K562 (cell line): ENCODE data around the gene MYH9. TPM values are rescaled to one million over a fixed set of nuclear protein-coding genes. Genes with fewer than 3 reads are reported as not detected.

Experiments
- BCL6 ChIP-seq: fragments of 250-450 bp; sonication (Bioruptor Pico); IDR thresholded peaks from 2 replicates; pipeline ENCODE4 v1.4.0; 2020
- CHD2 ChIP-seq: IDR thresholded peaks from 2 replicates; pipeline ENCODE4 v1.6.1; 2011; ENCODE audit warnings: low read depth, low read length
- MAZ ChIP-seq, 2 experiments: fragments of 450-650 bp in 1 of 2; sonication (generic) in 1 of 2; formaldehyde crosslinking; IDR thresholded peaks in 1 of 2; conservative IDR thresholded peaks in 1 of 2; 2 replicates each; pipeline versions ENCODE4 v1.4.0 to v1.5.0; 2020; ENCODE audit warnings: mild to moderate bottlenecking in 1 of 2, missing genetic modification reagents in 1 of 2
- SOX6 ChIP-seq: fragments of 450-650 bp; IDR thresholded peaks from 2 replicates; pipeline ENCODE4 v1.6.1; 2014; ENCODE audit warnings: mild to moderate bottlenecking
- ZNF589 ChIP-seq: fragments of 200-800 bp; sonication (Bioruptor generic); IDR thresholded peaks from 2 replicates; pipeline ENCODE4 v1.6.1; 2016; ENCODE audit warnings: low read depth, missing genetic modification characterization, missing compliant biosample characterization
- ZZZ3 ChIP-seq: fragments of 450-650 bp; IDR thresholded peaks from 2 replicates; pipeline ENCODE4 v1.6.1; 2016; ENCODE audit warnings: antibody characterized with exemption, mild to moderate bottlenecking, moderate library complexity
- polyA plus RNA-seq, 8 experiments: library from polyadenylated mRNA; depleted of rRNA in 4 of 8; stranded (reverse) in 5 of 8; unstranded in 3 of 8; fragments of >200 nt; fragmentation: Nextera tagmentation in 2 of 8; fragmentation: Illumina TruSeq in 1 of 8; extraction: Ambion mirVana in 2 of 8; extraction: Trizol in 1 of 8; gene quantifications; 2 replicates each; pipeline versions ENCODE4 v1.2.1 to v1.2.3, GENCODE V29; 2011 to 2014; ENCODE audit warnings: inconsistent platforms in 1 of 8, missing spikeins in 1 of 8
- total RNA-seq, 7 experiments: library from RNA; depleted of rRNA in 6 of 7; stranded (reverse); fragments of >200 nt in 6 of 7; fragmentation: Illumina TruSeq in 2 of 7; extraction: Trizol in 2 of 7; gene quantifications; 2 replicates each; pipeline versions ENCODE4 v1.2.1 to v1.2.3, GENCODE V29; 2011 to 2021; ENCODE audit warnings: low replicate concordance in 1 of 7
- TF ChIP-seq, protein P1 (sequence below): fragments of 450-650 bp; IDR thresholded peaks from 2 replicates; pipeline ENCODE4 v1.6.1; 2016; ENCODE audit warnings: mild to moderate bottlenecking, moderate library complexity

MYH9 gene
- total and polyA plus RNA-seq, 9 of the 15 experiments (the other 6 are each of a cell fraction or from before 2014, with no cell fraction given): 0.71 to 111 (median 24.6) TPM

DNA sequence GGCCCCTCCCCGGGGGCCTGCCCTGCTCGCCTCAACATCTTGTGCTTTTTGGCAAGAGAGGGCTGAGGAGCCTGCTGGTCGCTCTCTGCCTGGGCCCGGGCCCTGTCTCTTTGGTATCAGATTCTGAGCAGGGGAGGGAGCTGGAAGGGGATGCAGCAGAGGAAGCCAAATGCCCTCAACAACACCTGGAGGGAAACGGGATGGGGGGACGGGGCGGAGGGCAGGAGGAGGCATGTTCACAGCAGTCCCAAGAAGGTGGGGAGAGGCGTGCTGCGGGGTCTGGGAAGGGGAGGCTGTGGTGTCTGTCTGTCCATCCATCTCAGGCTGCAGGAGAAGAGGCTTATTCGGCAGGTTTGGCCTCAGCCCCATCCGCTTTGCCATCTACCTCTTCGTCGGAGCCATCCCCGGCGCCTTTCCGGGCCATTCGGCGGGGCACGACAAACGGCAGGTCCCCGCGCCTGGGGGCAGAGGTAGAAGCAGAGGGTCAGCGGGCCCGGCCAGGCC is 105.4 kb downstream of the MYH9 start (continued):
- TF ChIP-seq, protein P1, sequence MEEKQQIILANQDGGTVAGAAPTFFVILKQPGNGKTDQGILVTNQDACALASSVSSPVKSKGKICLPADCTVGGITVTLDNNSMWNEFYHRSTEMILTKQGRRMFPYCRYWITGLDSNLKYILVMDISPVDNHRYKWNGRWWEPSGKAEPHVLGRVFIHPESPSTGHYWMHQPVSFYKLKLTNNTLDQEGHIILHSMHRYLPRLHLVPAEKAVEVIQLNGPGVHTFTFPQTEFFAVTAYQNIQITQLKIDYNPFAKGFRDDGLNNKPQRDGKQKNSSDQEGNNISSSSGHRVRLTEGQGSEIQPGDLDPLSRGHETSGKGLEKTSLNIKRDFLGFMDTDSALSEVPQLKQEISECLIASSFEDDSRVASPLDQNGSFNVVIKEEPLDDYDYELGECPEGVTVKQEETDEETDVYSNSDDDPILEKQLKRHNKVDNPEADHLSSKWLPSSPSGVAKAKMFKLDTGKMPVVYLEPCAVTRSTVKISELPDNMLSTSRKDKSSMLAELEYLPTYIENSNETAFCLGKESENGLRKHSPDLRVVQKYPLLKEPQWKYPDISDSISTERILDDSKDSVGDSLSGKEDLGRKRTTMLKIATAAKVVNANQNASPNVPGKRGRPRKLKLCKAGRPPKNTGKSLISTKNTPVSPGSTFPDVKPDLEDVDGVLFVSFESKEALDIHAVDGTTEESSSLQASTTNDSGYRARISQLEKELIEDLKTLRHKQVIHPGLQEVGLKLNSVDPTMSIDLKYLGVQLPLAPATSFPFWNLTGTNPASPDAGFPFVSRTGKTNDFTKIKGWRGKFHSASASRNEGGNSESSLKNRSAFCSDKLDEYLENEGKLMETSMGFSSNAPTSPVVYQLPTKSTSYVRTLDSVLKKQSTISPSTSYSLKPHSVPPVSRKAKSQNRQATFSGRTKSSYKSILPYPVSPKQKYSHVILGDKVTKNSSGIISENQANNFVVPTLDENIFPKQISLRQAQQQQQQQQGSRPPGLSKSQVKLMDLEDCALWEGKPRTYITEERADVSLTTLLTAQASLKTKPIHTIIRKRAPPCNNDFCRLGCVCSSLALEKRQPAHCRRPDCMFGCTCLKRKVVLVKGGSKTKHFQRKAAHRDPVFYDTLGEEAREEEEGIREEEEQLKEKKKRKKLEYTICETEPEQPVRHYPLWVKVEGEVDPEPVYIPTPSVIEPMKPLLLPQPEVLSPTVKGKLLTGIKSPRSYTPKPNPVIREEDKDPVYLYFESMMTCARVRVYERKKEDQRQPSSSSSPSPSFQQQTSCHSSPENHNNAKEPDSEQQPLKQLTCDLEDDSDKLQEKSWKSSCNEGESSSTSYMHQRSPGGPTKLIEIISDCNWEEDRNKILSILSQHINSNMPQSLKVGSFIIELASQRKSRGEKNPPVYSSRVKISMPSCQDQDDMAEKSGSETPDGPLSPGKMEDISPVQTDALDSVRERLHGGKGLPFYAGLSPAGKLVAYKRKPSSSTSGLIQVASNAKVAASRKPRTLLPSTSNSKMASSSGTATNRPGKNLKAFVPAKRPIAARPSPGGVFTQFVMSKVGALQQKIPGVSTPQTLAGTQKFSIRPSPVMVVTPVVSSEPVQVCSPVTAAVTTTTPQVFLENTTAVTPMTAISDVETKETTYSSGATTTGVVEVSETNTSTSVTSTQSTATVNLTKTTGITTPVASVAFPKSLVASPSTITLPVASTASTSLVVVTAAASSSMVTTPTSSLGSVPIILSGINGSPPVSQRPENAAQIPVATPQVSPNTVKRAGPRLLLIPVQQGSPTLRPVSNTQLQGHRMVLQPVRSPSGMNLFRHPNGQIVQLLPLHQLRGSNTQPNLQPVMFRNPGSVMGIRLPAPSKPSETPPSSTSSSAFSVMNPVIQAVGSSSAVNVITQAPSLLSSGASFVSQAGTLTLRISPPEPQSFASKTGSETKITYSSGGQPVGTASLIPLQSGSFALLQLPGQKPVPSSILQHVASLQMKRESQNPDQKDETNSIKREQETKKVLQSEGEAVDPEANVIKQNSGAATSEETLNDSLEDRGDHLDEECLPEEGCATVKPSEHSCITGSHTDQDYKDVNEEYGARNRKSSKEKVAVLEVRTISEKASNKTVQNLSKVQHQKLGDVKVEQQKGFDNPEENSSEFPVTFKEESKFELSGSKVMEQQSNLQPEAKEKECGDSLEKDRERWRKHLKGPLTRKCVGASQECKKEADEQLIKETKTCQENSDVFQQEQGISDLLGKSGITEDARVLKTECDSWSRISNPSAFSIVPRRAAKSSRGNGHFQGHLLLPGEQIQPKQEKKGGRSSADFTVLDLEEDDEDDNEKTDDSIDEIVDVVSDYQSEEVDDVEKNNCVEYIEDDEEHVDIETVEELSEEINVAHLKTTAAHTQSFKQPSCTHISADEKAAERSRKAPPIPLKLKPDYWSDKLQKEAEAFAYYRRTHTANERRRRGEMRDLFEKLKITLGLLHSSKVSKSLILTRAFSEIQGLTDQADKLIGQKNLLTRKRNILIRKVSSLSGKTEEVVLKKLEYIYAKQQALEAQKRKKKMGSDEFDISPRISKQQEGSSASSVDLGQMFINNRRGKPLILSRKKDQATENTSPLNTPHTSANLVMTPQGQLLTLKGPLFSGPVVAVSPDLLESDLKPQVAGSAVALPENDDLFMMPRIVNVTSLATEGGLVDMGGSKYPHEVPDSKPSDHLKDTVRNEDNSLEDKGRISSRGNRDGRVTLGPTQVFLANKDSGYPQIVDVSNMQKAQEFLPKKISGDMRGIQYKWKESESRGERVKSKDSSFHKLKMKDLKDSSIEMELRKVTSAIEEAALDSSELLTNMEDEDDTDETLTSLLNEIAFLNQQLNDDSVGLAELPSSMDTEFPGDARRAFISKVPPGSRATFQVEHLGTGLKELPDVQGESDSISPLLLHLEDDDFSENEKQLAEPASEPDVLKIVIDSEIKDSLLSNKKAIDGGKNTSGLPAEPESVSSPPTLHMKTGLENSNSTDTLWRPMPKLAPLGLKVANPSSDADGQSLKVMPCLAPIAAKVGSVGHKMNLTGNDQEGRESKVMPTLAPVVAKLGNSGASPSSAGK: no peak
- TF ChIP-seq ZNF589 (CRISPR knock-in tag) (no peak), BCL6 (CRISPR knock-in tag) (no peak), MAZ (CRISPR knock-in tag; conservative IDR thresholded peaks at IDR 0.05 in 1 of 2, IDR thresholded peaks at IDR 0.05 in 1 of 2) (no peak), SOX6 (no peak), ZZZ3 (no peak), CHD2 (no peak)
- TF ChIP-seq, all 486 proteins: peak for 0
